ENCODE data around the gene GPRC5C. TPM values are rescaled to one million over a fixed set of nuclear protein-coding genes. Genes with fewer than 3 reads are reported as not detected.

The GPRC5C gene
- total RNA-seq, 6 experiments from 2014 or later = not detected

GRCh38 chr17:74452033-74452840, 20.3 kb downstream of the GPRC5C start:
- peaks cover 9% of the 10 kb centered on the region; the same call in 1 of the 2 replicates for H3K27me3 Mint-ChIP-seq (ENCODE audit: insufficient read depth)
- H3K27ac Mint-ChIP-seq = no peak overlapping the region
- no peak for DNase-seq
- no peaks in the 10 kb centered on the region for H3K36me3 Mint-ChIP-seq (ENCODE audit: low read depth)
- no peaks in the 10 kb centered on the region for H3K4me1 Mint-ChIP-seq (ENCODE audit: low read depth)
- TF ChIP-seq, protein P1, sequence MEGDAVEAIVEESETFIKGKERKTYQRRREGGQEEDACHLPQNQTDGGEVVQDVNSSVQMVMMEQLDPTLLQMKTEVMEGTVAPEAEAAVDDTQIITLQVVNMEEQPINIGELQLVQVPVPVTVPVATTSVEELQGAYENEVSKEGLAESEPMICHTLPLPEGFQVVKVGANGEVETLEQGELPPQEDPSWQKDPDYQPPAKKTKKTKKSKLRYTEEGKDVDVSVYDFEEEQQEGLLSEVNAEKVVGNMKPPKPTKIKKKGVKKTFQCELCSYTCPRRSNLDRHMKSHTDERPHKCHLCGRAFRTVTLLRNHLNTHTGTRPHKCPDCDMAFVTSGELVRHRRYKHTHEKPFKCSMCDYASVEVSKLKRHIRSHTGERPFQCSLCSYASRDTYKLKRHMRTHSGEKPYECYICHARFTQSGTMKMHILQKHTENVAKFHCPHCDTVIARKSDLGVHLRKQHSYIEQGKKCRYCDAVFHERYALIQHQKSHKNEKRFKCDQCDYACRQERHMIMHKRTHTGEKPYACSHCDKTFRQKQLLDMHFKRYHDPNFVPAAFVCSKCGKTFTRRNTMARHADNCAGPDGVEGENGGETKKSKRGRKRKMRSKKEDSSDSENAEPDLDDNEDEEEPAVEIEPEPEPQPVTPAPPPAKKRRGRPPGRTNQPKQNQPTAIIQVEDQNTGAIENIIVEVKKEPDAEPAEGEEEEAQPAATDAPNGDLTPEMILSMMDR (IDR thresholded peaks at IDR 0.05) = no peak
- H3K9me3 Mint-ChIP-seq = peaks cover 15% of the 10 kb centered on the region
- no peak overlapping the region for H3K4me3 Mint-ChIP-seq

DNA sequence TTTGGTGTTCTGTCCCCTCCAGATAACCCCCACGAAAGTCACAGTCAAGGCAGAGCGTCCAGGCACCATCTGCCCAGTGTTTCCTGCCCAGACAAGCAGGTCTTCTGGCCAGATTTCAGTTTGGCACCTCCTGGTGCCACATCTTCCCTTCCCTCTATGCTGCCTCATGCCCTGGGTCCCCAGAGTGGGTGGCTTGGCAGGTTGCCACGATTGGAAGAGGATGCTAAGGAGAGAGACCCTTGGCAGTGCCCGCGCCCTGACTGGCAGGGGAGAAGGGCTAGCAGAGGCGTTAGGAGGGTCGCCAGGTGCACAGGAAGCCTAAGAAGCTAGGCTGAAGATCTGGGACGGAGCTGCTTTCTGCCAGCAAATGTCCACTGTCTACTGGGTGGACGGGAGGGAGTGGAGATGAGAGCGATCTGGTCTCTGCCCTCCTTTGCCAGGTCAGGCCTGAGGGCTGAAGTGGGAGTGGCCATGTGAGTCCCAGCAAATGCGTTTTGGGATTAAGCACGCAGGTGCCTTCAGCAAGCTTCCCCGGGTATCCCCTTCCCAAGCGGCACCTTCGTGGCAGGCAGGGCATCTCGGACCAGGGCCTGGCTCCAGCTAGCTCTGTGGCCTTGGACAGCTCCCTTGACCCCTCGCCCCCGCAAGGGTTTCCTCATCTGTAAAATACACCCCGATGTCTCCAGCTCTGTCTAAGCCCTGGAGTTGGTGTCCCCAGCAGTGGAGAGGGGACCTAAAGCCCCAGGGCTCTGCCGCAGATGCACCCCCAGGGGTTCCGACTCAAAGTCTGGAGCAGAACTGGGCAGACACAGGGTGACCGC, 21.2 kb downstream of the GPRC5C start:
- peaks cover 10% of the 10 kb centered on the region for H3K9me3 Mint-ChIP-seq
- H3K27me3 Mint-ChIP-seq (ENCODE audit: insufficient read depth) = peaks cover 9% of the 10 kb centered on the region; the same call in 1 of the 2 replicates
- TF ChIP-seq, protein P1 (IDR thresholded peaks at IDR 0.05) = no peak
- no peak overlapping the region for H3K27ac Mint-ChIP-seq
- no peaks in the 10 kb centered on the region for H3K4me1 Mint-ChIP-seq (ENCODE audit: low read depth)
- no peak for DNase-seq
- H3K36me3 Mint-ChIP-seq (ENCODE audit: low read depth) = no peaks in the 10 kb centered on the region
- H3K4me3 Mint-ChIP-seq = no peak overlapping the region

GRCh38 chr17:74453665-74454196, 21.8 kb downstream of the GPRC5C start:
- Mint-ChIP-seq H3K27me3 (ENCODE audit: insufficient read depth) (peaks cover 9% of the 10 kb centered on the region; the same call in 1 of the 2 replicates), H3K36me3 (ENCODE audit: low read depth) (no peaks in the 10 kb centered on the region), H3K4me1 (ENCODE audit: low read depth) (no peaks in the 10 kb centered on the region), H3K9me3 (peaks cover 10% of the 10 kb centered on the region), H3K27ac (no peak overlapping the region), H3K4me3 (no peak overlapping the region)
- DNase-seq = no peak
- TF ChIP-seq, protein P1 (IDR thresholded peaks at IDR 0.05) = no peak

DNA sequence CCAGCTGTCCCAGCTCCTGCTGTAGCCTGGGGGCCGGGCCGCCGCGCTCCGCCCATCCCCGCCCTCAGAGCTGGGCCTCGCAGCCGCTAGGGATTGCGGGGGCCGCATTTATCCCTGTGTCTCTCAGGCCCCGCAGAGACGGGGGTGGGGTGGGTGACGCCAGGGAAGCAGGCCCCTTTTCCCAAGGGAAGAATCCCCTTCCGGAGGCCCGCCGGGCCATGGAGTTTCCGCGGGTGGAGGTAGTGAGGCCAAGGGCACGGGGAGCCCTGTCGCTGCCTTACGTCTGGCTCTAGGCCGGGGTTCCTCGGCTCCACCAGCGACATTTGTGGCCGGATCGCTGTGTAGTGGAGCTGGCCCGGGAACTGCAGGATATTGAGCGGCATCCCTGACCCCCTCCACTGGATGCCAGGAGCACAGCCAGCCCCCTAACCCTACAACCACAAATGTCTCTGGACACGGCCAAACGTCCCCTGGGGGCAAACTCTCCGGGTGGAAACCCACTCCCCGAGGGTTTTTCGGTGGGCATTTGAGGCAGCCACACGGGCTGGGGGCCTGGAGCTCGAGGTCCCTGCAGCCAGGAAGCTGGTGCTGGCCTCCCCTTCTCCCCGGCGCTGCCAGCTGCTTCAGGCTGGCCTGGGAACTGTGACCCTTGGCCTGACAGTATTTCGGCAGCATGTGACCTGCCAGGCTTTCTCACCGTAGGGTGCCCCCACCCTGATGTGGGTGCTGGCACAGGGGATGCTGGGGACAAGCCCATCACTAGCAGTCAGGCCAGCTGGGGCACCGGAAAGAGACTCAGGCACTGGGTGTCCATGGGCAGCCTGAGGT, 22.5 kb downstream of the GPRC5C start:
- TF ChIP-seq, protein P1 (IDR thresholded peaks at IDR 0.05) = no peak
- H3K27ac Mint-ChIP-seq = no peak overlapping the region
- peaks cover 10% of the 10 kb centered on the region for H3K9me3 Mint-ChIP-seq
- DNase-seq = no peak
- no peak overlapping the region for H3K4me3 Mint-ChIP-seq
- no peaks in the 10 kb centered on the region for H3K4me1 Mint-ChIP-seq (ENCODE audit: low read depth)
- peaks cover 9% of the 10 kb centered on the region; the same call in 1 of the 2 replicates for H3K27me3 Mint-ChIP-seq (ENCODE audit: insufficient read depth)
- no peaks in the 10 kb centered on the region for H3K36me3 Mint-ChIP-seq (ENCODE audit: low read depth)

DNA sequence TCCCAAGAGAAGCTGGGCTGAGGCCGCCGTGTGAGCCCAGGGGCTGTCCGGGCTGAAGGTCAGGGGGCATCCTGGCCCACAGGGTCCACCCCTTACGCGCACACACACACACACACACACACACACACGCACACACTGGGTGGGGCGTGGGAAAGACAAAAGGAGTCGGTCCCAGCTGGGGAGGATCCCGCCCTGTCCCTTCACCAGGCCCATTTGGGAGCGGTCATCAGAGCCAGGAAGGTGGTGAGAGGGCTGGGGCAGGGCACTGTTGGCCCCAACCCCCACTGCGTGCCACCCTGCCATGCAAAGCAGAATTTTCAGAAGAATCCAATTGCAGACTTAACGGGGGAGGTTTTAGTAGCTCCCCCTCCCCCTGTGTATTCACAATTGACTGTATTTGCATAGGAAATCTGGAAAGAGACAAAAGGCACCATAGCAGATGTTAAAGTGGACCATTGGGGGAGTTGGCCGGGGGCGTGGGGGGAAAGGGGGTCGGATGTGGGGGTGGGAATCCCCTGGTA, 23.2 kb downstream of the GPRC5C start:
- Mint-ChIP-seq H3K36me3 (ENCODE audit: low read depth) (no peaks in the 10 kb centered on the region), H3K27ac (no peak overlapping the region)

More for the DNA sequence above, 23.2 kb downstream of the GPRC5C start:
- TF ChIP-seq, protein P1 (IDR thresholded peaks at IDR 0.05) = no peak
- peaks cover 7% of the 10 kb centered on the region; the same call in 1 of the 2 replicates for H3K27me3 Mint-ChIP-seq (ENCODE audit: insufficient read depth)
- H3K4me3 Mint-ChIP-seq = no peak overlapping the region
- no peak for DNase-seq
- H3K9me3 Mint-ChIP-seq = peaks cover 9% of the 10 kb centered on the region
- no peaks in the 10 kb centered on the region for H3K4me1 Mint-ChIP-seq (ENCODE audit: low read depth)

All from HFFc6 (cell line).